IMR-90 (cell line): Measurements from ENCODE around the gene FALEC. TPM values are rescaled to one million over a fixed set of nuclear protein-coding genes. Genes with fewer than 3 reads are reported as not detected.
A peak's percentile ranks its signal among the peaks of the same experiment; 100 is the strongest.

Source experiments
- ATAC-seq: fragments of 200-7000 bp; cut with Tn5 transposase; 2 replicates; pipeline ENCODE4 v1.9.1; 2020; ENCODE audit warnings: low read depth, mild to moderate bottlenecking, moderate library complexity
- BruUV-seq: library from RNA; stranded (reverse); fragments of 400-500 nt; replicated peaks from 2 replicates; lab custom pipeline; 2021; lab: Mats Ljungman, UMichigan
- CTCF ChIA-PET: fragments of 300-600 bp; formaldehyde crosslinking; extraction: SDS; loops from one replicate; lab custom pipeline; 2021; ENCODE audit warnings: antibody characterized with exemption; lab: Yijun Ruan, JAX
- POLR2A ChIA-PET: fragments of 300-600 bp; sonication (Branson Sonifier 250); formaldehyde crosslinking; loops from one replicate; lab custom pipeline; 2022; ENCODE audit warnings: antibody characterized with exemption; ENCODE audit not compliant: unreplicated experiment; lab: Charles Lee
- DNase-seq: peaks from one replicate; pipeline ENCODE4 v3.0.0; 2013
- H2AFZ ChIP-seq: replicated peaks from 2 replicates; pipeline ENCODE3; 2013; ENCODE audit warnings: low read length, mild to moderate bottlenecking; ENCODE audit not compliant: poor library complexity
- H2AK5ac ChIP-seq: 2 replicates; pipeline ENCODE4 v1.6.1; 2013; ENCODE audit warnings: low read depth, low read length, inconsistent platforms
- H2AK9ac ChIP-seq: replicated peaks from 2 replicates; pipeline ENCODE3; 2013; ENCODE audit warnings: mild to moderate bottlenecking, low read depth, low read length, moderate library complexity; ENCODE audit not compliant: poor library complexity
- H2BK120ac ChIP-seq: 2 replicates; pipeline ENCODE4 v1.6.1; 2013; ENCODE audit warnings: low read depth, low read length, inconsistent platforms
- H2BK15ac ChIP-seq: 3 replicates; pipeline ENCODE4 v1.6.1; 2013; ENCODE audit warnings: low read depth, low read length, inconsistent platforms
- H2BK20ac ChIP-seq: 2 replicates; pipeline ENCODE4 v1.6.1; 2013; ENCODE audit warnings: low read depth, mild to moderate bottlenecking, inconsistent platforms, low read length, moderate library complexity
- H2BK5ac ChIP-seq: 2 replicates; pipeline ENCODE4 v1.6.1; 2013; ENCODE audit warnings: mild to moderate bottlenecking, low read depth, low read length, inconsistent platforms; ENCODE audit not compliant: poor library complexity, severe bottlenecking
- H3K14ac ChIP-seq: replicated peaks from 2 replicates; pipeline ENCODE4 v1.6.1; 2013; ENCODE audit warnings: low read depth, low read length, inconsistent platforms
- H3K18ac ChIP-seq: 2 replicates; pipeline ENCODE4 v1.6.1; 2013; ENCODE audit warnings: low read depth, low read length, control low read depth
- H3K23ac ChIP-seq: 2 replicates; pipeline ENCODE4 v1.6.1; 2013; ENCODE audit warnings: low read depth, low read length, inconsistent platforms
- H3K27ac ChIP-seq: 2 replicates; pipeline ENCODE4 v1.5.1; 2013; ENCODE audit warnings: mild to moderate bottlenecking, control low read depth, low read length; ENCODE audit not compliant: insufficient read depth
- H3K27me3 ChIP-seq: 2 replicates; pipeline ENCODE4 v1.6.1; 2013; ENCODE audit warnings: low read length; ENCODE audit not compliant: control insufficient read depth, insufficient read depth
- H3K36me3 ChIP-seq: 2 replicates; pipeline ENCODE4 v1.6.1; 2013; ENCODE audit warnings: low read length, mixed read lengths; ENCODE audit not compliant: control insufficient read depth, insufficient read depth
- H3K4ac ChIP-seq: 2 replicates; pipeline ENCODE4 v1.6.1; 2013; ENCODE audit warnings: low read depth, low read length, inconsistent platforms
- H3K4me1 ChIP-seq: 2 replicates; pipeline ENCODE4 v1.6.1; 2013; ENCODE audit warnings: low read length, mixed read lengths; ENCODE audit not compliant: control insufficient read depth, insufficient read depth
- H3K4me2 ChIP-seq: 2 replicates; pipeline ENCODE4 v1.6.1; 2013; ENCODE audit warnings: low read depth, mild to moderate bottlenecking, control low read depth, low read length, moderate library complexity
- H3K4me3 ChIP-seq: 2 replicates; pipeline ENCODE4 v1.5.1; 2013; ENCODE audit warnings: low read depth, mild to moderate bottlenecking, control low read depth, low read length, moderate library complexity; ENCODE audit not compliant: insufficient read depth
- H3K56ac ChIP-seq: 2 replicates; pipeline ENCODE4 v1.6.1; 2013; ENCODE audit warnings: low read length, inconsistent platforms; ENCODE audit not compliant: insufficient read depth; ENCODE audit errors: extremely low read depth
- H3K79me1 ChIP-seq, 2 experiments: 2 replicates each; pipeline ENCODE4 v1.6.1; 2013; ENCODE audit warnings: low read length in 2 of 2, inconsistent platforms in 1 of 2, low read depth in 1 of 2
- H3K9ac ChIP-seq: 2 replicates; pipeline ENCODE4 v1.6.1; 2013; ENCODE audit warnings: low read depth, low read length, control low read depth
- H3K9me1 ChIP-seq: 2 replicates; pipeline ENCODE4 v1.6.1; 2013; ENCODE audit warnings: low read length, inconsistent platforms; ENCODE audit not compliant: insufficient read depth
- H3K9me3 ChIP-seq: 2 replicates; pipeline ENCODE4 v1.6.1; 2013; ENCODE audit warnings: low read length; ENCODE audit not compliant: control insufficient read depth, insufficient read depth
- H4K20me1 ChIP-seq: 2 replicates; pipeline ENCODE4 v1.6.1; 2013; ENCODE audit warnings: low read length, inconsistent platforms; ENCODE audit not compliant: insufficient read depth
- H4K5ac ChIP-seq: 2 replicates; pipeline ENCODE4 v1.6.1; 2013; ENCODE audit warnings: mild to moderate bottlenecking, low read depth, low read length, control low read depth
- H4K8ac ChIP-seq, 2 experiments: 2 replicates each; pipeline ENCODE4 v1.6.1; 2013; ENCODE audit warnings: low read depth in 2 of 2, low read length in 2 of 2, control low read depth in 1 of 2, inconsistent platforms in 1 of 2
- H4K91ac ChIP-seq: 2 replicates; pipeline ENCODE4 v1.6.1; 2013; ENCODE audit warnings: low read depth, low read length, inconsistent platforms; ENCODE audit not compliant: insufficient read depth
- FOS ChIP-seq: fragments of 150-350 bp; IDR thresholded peaks from 2 replicates; pipeline ENCODE4 v1.6.1; 2016; ENCODE audit warnings: low read depth, low read length
- MAFK ChIP-seq: IDR thresholded peaks from 2 replicates; pipeline ENCODE4 v1.6.1; 2012; ENCODE audit warnings: low read depth, low read length, improper control_type of control experiment
- RFX5 ChIP-seq: IDR thresholded peaks from 2 replicates; pipeline ENCODE4 v1.8.0; 2012; ENCODE audit warnings: low read depth, mild to moderate bottlenecking, low read length, moderate library complexity
- USF2 ChIP-seq: fragments of 150-350 bp; IDR thresholded peaks from 2 replicates; pipeline ENCODE4 v1.6.1; 2017; ENCODE audit warnings: mild to moderate bottlenecking, antibody characterized with exemption, low read length, low read depth
- WGBS, 2 experiments: methylation state at CpG; one replicate each; pipeline versions ENCODE4 v1.1.5 to v1.1.7; 2013; ENCODE audit warnings: missing lambda C conversion rate in 2 of 2; ENCODE audit not compliant: insufficient read length in 1 of 2; ENCODE audit errors: extremely low coverage in 2 of 2; 5-methylcytosine and 5-hydroxymethylcytosine counted together
- dilution Hi-C: fragments of 300-500 bp; cut with HindIII; formaldehyde crosslinking; loops from one replicate; pipeline ENCODE4 v1.14.3; 2018; ENCODE audit warnings: low sequenced_read_pairs; ENCODE audit not compliant: unreplicated experiment
- in situ Hi-C: fragments of 300-500 bp; cut with MboI; formaldehyde crosslinking; loops from 3 replicates; pipeline ENCODE4 v1.14.3; 2019; ENCODE audit warnings: low sequenced_read_pairs, inconsistent platforms, mixed read lengths
- intact Hi-C: fragments of 100-400 bp; cut with micrococcal nuclease; formaldehyde crosslinking; loops from 2 replicates; pipeline ENCODE4 v1.10.0; 2022
- polyA plus RNA-seq, 3 experiments: library from polyadenylated mRNA; depleted of rRNA; stranded (reverse); fragments of >200 nt; gene quantifications; 2 replicates each; pipeline ENCODE4 v1.2.3, GENCODE V29; 2012; ENCODE audit warnings: low replicate concordance in 1 of 3
- total RNA-seq: library from RNA; depleted of rRNA; stranded (reverse); fragments of >200 nt; gene quantifications from 2 replicates; pipeline ENCODE4 v1.2.3, GENCODE V29; 2012

Gene FALEC
- total and polyA plus RNA-seq, 2 of the 4 experiments (the other 2 are of a cell fraction) = not detected

- POLR2A ChIA-PET = no interaction called here
- Histone ChIP-seq H3K36me3 (peaks cover 2% of the 10 kb centered on the region; the same call in 1 of the 2 replicates), H3K18ac (no peak overlapping the region; the same call in 1 of the 2 replicates), H2AFZ (no peak overlapping the region), H3K4me1 (peaks cover 9% of the 10 kb centered on the region), H3K27ac (no peak overlapping the region), H2BK15ac (no peak overlapping the region), H3K56ac (no peak overlapping the region), H2AK9ac (no peak overlapping the region), H2BK120ac (no peak overlapping the region), H3K4me3 (no peak overlapping the region), H2BK20ac (no peak overlapping the region), H2AK5ac (no peak overlapping the region), H3K14ac (no peak overlapping the region), H3K9me3 (no peaks in the 10 kb centered on the region), H3K9me1 (peaks cover 4% of the 10 kb centered on the region), H4K5ac (peak overlapping the region; percentile 29; the same call in 1 of the 2 replicates), H3K4me2 (peak overlapping the region; percentile 36; the same call in 1 of the 2 replicates), H3K4ac (no peak overlapping the region; the same call in 1 of the 2 replicates), H3K23ac (no peak overlapping the region), H4K20me1 (no peaks in the 10 kb centered on the region), H2BK5ac (peak overlapping the region; percentile 24), H3K79me1 (peaks cover 3 to 4% of the 10 kb centered on the region in 2 experiments; a peak in 1 of 4 replicates), H4K91ac (no peak overlapping the region), H3K27me3 (no peaks in the 10 kb centered on the region), H4K8ac (no peak overlapping the region), H3K9ac (no peak overlapping the region)
- CTCF ChIA-PET = no interaction called here
- TF ChIP-seq FOS (0 out of 2 replicates have a peak, but pooled peaks have one; percentile 12), USF2 (peak; percentile 70), RFX5 (no peak), MAFK (no peak)
- no CpG with 5 or more reads among the region's 4 CpGs for WGBS, 2 experiments
- peak; percentile 85 for DNase-seq
- peak; percentile 88 for ATAC-seq
- in situ Hi-C loops = no loop called here
- dilution Hi-C loops = no loop called here
- no TSS peak for BruUV-seq
- intact Hi-C loops = no loop called here
Observed at GRCh38 chr1:150477733-150478132, 37.8 kb upstream of the FALEC start.
